Smooth muscle cell (in vitro differentiated cells): ENCODE measurements around the gene OR2T11. TPM values are rescaled to one million over a fixed set of nuclear protein-coding genes. Genes with fewer than 3 reads are reported as not detected.
"Not testable (repeated sequence)": the region's sequence is repeated elsewhere in the genome, so short reads cannot be mapped to it uniquely, and the experiment has no call there.

Experiments
- DNase-seq: peaks from one replicate; lab custom pipeline; 2025; ENCODE audit not compliant: unreplicated experiment; lab: John Stamatoyannopoulos, UW
- H2AFZ ChIP-seq: fragments of 200-600 bp; sonication (generic); 2 replicates; pipeline ENCODE4 v1.6.0; 2016; ENCODE audit warnings: antibody characterized with exemption, low read depth, mild to moderate bottlenecking
- H3F3A ChIP-seq: fragments of 200-600 bp; sonication (generic); 2 replicates; pipeline ENCODE4 v1.6.0; 2017; ENCODE audit warnings: antibody characterized with exemption, low read depth
- H3K27ac ChIP-seq: fragments of 200-600 bp; sonication (generic); 2 replicates; pipeline ENCODE4 v1.5.1; 2016; ENCODE audit warnings: low read depth, mild to moderate bottlenecking
- H3K27me3 ChIP-seq: fragments of 200-600 bp; sonication (generic); 2 replicates; pipeline ENCODE4 v1.6.1; 2016; ENCODE audit warnings: low read depth, mild to moderate bottlenecking
- H3K36me3 ChIP-seq: fragments of 200-600 bp; sonication (generic); 2 replicates; pipeline ENCODE4 v1.5.1; 2016; ENCODE audit warnings: low read depth
- H3K4me1 ChIP-seq: fragments of 200-600 bp; sonication (generic); 2 replicates; pipeline ENCODE4 v1.5.1; 2016; ENCODE audit warnings: low read depth
- H3K4me2 ChIP-seq: fragments of 200-600 bp; sonication (generic); 2 replicates; pipeline ENCODE4 v1.6.0; 2016; ENCODE audit warnings: mild to moderate bottlenecking
- H3K4me3 ChIP-seq: fragments of 200-600 bp; sonication (generic); 2 replicates; pipeline ENCODE4 v1.5.1; 2016; ENCODE audit warnings: mild to moderate bottlenecking
- H3K79me2 ChIP-seq: fragments of 200-600 bp; sonication (generic); 2 replicates; pipeline ENCODE4 v1.6.0; 2016; ENCODE audit warnings: low read depth, mild to moderate bottlenecking
- H3K9ac ChIP-seq: fragments of 200-600 bp; sonication (generic); 2 replicates; pipeline ENCODE4 v1.6.0; 2016; ENCODE audit warnings: low read depth
- H3K9me3 ChIP-seq: fragments of 200-600 bp; sonication (generic); replicated peaks from 2 replicates; pipeline ENCODE4 v1.5.1; 2016; ENCODE audit warnings: low read depth
- H4K20me1 ChIP-seq: fragments of 200-600 bp; sonication (generic); 2 replicates; pipeline ENCODE4 v1.6.0; 2016; ENCODE audit warnings: low read depth
- CTCF ChIP-seq: fragments of 200-600 bp; sonication (generic); IDR thresholded peaks from 2 replicates; pipeline ENCODE4 v1.5.1; 2017; ENCODE audit warnings: borderline replicate concordance, mild to moderate bottlenecking, antibody characterized with exemption; ENCODE audit not compliant: insufficient read depth, poor library complexity, severe bottlenecking
- WGBS: methylation state at CpG from one replicate; pipeline ENCODE4 v1.1.7; 2016; ENCODE audit warnings: low lambda C conversion rate; 5-methylcytosine and 5-hydroxymethylcytosine counted together
- polyA plus RNA-seq: library from polyadenylated mRNA; unstranded; fragments of >200 nt; fragmentation: Nextera tagmentation; extraction: Ambion mirVana; gene quantifications from 2 replicates; pipeline ENCODE4 v1.2.1, GENCODE V29; 2016
- total RNA-seq: library from RNA; depleted of rRNA; stranded (reverse); fragments of >200 nt; gene quantifications from 2 replicates; pipeline ENCODE4 v1.2.3, GENCODE V29; 2014

OR2T11 gene
- total RNA-seq (not detected in 2 replicates), polyA plus RNA-seq (not detected in 2 replicates)

- H3K4me1 ChIP-seq, H4K20me1 ChIP-seq, H3K27ac ChIP-seq, H3K9ac ChIP-seq, H3K79me2 ChIP-seq, H3K9me3 ChIP-seq, H3K4me3 ChIP-seq, H3K36me3 ChIP-seq, H3F3A ChIP-seq, DNase-seq, H2AFZ ChIP-seq, H3K4me2 ChIP-seq, H3K27me3 ChIP-seq: not testable (repeated sequence)
- WGBS: no CpG with 5 or more reads among the region's 2 CpGs
These were observed at the start of gene OR2T11 for GRCh38 chr1:248634991-248635390. Gene OR2T11 (minus strand): TSS chr1:248635091. CDS start chr1:248627128, 7,963 bp downstream.

DNA sequence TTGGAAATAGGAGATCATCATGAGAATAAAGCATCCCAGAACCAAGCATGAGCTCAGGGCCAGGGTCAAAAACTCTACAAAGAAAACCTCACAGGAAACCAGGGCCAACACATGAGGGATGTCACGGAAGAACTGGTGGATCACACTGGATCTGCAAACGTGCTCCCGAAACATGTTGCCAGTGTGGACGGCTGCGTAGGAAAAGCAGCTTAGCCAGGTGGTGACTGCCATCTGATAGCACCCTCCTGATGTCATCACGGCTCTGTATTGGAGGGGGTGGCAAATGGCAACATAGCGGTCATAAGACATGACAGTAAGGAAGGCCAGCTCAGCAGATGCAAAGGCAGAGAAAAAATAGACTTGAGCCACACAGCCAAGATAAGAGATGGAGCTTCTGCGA lies 46.8 kb upstream of the OR2T11 start:
- Histone ChIP-seq H3K9ac (no peak overlapping the region), H3K36me3 (no peaks in the 10 kb centered on the region), H4K20me1 (no peaks in the 10 kb centered on the region), H3K4me2 (no peak overlapping the region), H3K27me3 (no peaks in the 10 kb centered on the region), H3F3A (no peaks in the 10 kb centered on the region), H3K79me2 (no peaks in the 10 kb centered on the region), H3K4me3 (no peak overlapping the region), H2AFZ (no peak overlapping the region), H3K9me3 (no peaks in the 10 kb centered on the region), H3K4me1 (no peaks in the 10 kb centered on the region), H3K27ac (no peak overlapping the region)
- TF ChIP-seq CTCF: no peak
- 75% methylated on average over 8 of the region's 8 CpGs for WGBS
- DNase-seq: no peak

GRCh38 chr1:248670003-248670402 lies 35.1 kb upstream of the OR2T11 start:
- Histone ChIP-seq H3K36me3 (no peaks in the 10 kb centered on the region), H3K27me3 (no peaks in the 10 kb centered on the region), H3K4me3 (no peak overlapping the region), H3K4me2 (no peak overlapping the region), H4K20me1 (no peaks in the 10 kb centered on the region), H3K79me2 (no peaks in the 10 kb centered on the region), H2AFZ (no peak overlapping the region), H3K9ac (no peak overlapping the region), H3K4me1 (no peaks in the 10 kb centered on the region), H3K27ac (no peak overlapping the region), H3K9me3 (peaks cover 14% of the 10 kb centered on the region), H3F3A (no peaks in the 10 kb centered on the region)
- DNase-seq: no peak
- no peak for TF ChIP-seq CTCF
- 83% methylated on average over 1 of the region's 1 CpG for WGBS

DNA sequence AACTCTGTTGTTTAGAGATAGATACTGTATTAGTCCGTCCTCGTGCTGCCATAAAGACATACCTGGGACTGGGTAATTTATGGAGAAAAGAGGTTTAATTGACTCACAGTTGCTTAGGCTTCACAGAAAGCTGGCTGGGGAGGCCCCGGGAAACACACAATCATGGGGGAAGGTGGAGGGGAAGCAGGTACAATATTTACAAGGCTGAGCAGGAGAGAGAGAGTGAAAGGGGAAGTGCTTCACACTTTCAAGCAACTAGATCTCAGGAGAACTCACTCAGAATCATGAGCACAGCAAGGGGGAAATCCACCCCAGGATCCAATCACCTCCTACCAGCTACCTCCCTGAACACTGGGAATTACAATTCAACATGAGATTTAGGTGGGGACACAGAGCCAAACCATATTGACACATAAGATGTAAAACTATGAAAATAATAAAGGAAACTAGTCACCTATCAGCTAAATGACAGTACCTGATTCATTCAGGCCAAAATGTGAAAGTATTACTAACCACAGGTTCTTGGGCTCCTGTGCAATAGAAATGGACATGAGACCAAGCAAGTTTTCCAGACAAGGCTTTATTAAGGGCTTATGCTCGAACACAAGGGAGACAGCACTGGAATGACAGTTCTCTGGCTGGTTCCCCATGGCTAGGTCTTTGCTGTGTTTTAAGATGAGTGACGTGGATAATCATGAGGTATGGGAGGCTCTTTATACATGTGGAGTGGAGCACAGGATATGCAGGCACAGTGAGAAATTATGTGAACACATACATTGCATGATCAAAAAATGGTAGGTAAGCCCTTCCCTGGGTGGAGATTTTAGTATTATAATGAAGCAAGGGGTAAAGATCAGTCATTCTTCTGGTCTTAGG lies 28.8 kb upstream of the OR2T11 start:
- not testable (repeated sequence) for H2AFZ ChIP-seq, H3K4me2 ChIP-seq, H3K4me1 ChIP-seq, DNase-seq, H3K4me3 ChIP-seq, H3K79me2 ChIP-seq, H3K36me3 ChIP-seq, H4K20me1 ChIP-seq, H3K27me3 ChIP-seq, H3K27ac ChIP-seq, H3F3A ChIP-seq, H3K9me3 ChIP-seq, H3K9ac ChIP-seq
- WGBS: 61% methylated on average over 5 of the region's 5 CpGs

- H3K36me3 ChIP-seq, H3K4me2 ChIP-seq, DNase-seq, H3K79me2 ChIP-seq, H3K27ac ChIP-seq, H3F3A ChIP-seq, H3K4me3 ChIP-seq, H3K9ac ChIP-seq, H3K4me1 ChIP-seq, H3K27me3 ChIP-seq, H4K20me1 ChIP-seq, H2AFZ ChIP-seq, H3K9me3 ChIP-seq: not testable (repeated sequence)
- 65% methylated on average over 6 of the region's 6 CpGs for WGBS
These were observed 21.9 kb upstream of the OR2T11 start for GRCh38 chr1:248656797-248657196.

GRCh38 chr1:248655354-248655753 lies 20.5 kb upstream of the OR2T11 start, which contains the start of gene OR2T27:
Gene OR2T27 (minus strand): TSS chr1:248655528. CDS start chr1:248650884, 4,644 bp downstream.
- not testable (repeated sequence) for H3K27me3 ChIP-seq, H2AFZ ChIP-seq, H3K4me2 ChIP-seq, H3K4me1 ChIP-seq, H3K36me3 ChIP-seq, H3K9ac ChIP-seq, DNase-seq, H3K79me2 ChIP-seq, H4K20me1 ChIP-seq, H3K9me3 ChIP-seq, H3K4me3 ChIP-seq, H3K27ac ChIP-seq, H3F3A ChIP-seq
- WGBS: 100% methylated on average over 1 of the region's 3 CpGs
